Ovary (tissue), 3 donors: ENCODE measurements around the gene SLC25A42.

Experiments
- CTCF ChIP-seq, 3 donors: fragments of 450-650 bp in 2 of 3; fragments of 200-600 bp in 1 of 3; IDR thresholded peaks; one replicate each; pipeline versions ENCODE4 v1.5.1 to v1.8.0; 2016 to 2022; ENCODE audit warnings: antibody characterized with exemption in 3 of 3, mild to moderate bottlenecking in 1 of 3
- EP300 ChIP-seq: sonication (generic); formaldehyde crosslinking; IDR thresholded peaks from one replicate; pipeline ENCODE4 v1.6.1; 2017; ENCODE audit warnings: antibody characterized with exemption
- POLR2A ChIP-seq: fragments of 450-650 bp; IDR thresholded peaks from one replicate; pipeline ENCODE4 v1.6.1; 2017; ENCODE audit warnings: antibody characterized with exemption, mild to moderate bottlenecking, moderate library complexity
- donor health status: DM: no; HTN: no; CAD: no.

GRCh38 chr19:19078801-19079200 is 15.0 kb downstream of the SLC25A42 start:
- TF ChIP-seq CTCF (IDR thresholded peaks at IDR 0.05) (no peak), POLR2A (no peak), EP300 (no peak)
